Endothelial cell of umbilical vein (primary cell): ENCODE results near the gene SSC5D. TPM values are rescaled to one million over a fixed set of nuclear protein-coding genes. Genes with fewer than 3 reads are reported as not detected.

ENCODE experiments used
- BruUV-seq: library from RNA; stranded (reverse); fragments of 400-500 nt; replicated peaks from 2 replicates; lab custom pipeline; 2021; lab: Mats Ljungman, UMichigan
- CTCF ChIA-PET: fragments of 300-600, 350-600 bp; sonication (Branson Sonifier 250); formaldehyde crosslinking; loops from one replicate; lab custom pipeline; 2021; ENCODE audit warnings: antibody characterized with exemption, inconsistent platforms; lab: Charles Lee
- POLR2A ChIA-PET: fragments of 300-600, 350-600 bp; sonication (Branson Sonifier 250); formaldehyde crosslinking; loops from one replicate; lab custom pipeline; 2021; ENCODE audit warnings: antibody characterized with exemption, inconsistent platforms; lab: Charles Lee
- DNase-seq: peaks from one replicate; pipeline ENCODE4 v3.0.0-alpha.2; 2011; ENCODE audit warnings: low read depth, low spot score
- FAIRE-seq: peaks from 2 replicates; lab custom pipeline; 2011; peaks lifted over from hg19 to GRCh38; lab: Jason Lieb, UNC
- H2AFZ ChIP-seq: 2 replicates; pipeline ENCODE4 v1.6.0; 2012; ENCODE audit warnings: low read depth, low read length, control low read depth, inconsistent platforms
- H3K27ac ChIP-seq: 2 replicates; pipeline ENCODE4 v1.5.1; 2011; ENCODE audit warnings: low read depth, mild to moderate bottlenecking, control low read depth, low read length, moderate library complexity; ENCODE audit not compliant: insufficient read depth
- H3K27me3 ChIP-seq, 2 experiments: 2 replicates each; pipeline versions ENCODE4 v1.6.0 to v1.6.1; 2011; ENCODE audit warnings: low read length in 2 of 2, mixed read lengths in 1 of 2; ENCODE audit not compliant: control insufficient read depth in 2 of 2, insufficient read depth in 2 of 2
- H3K36me3 ChIP-seq, 2 experiments: 2 replicates in 1 of 2; 3 replicates in 1 of 2; pipeline ENCODE4 v1.5.1; 2011; ENCODE audit warnings: low read length in 2 of 2, mild to moderate bottlenecking in 1 of 2, moderate library complexity in 1 of 2; ENCODE audit not compliant: control insufficient read depth in 2 of 2, insufficient read depth in 2 of 2; ENCODE audit errors: extremely low read depth in 1 of 2
- H3K4me1 ChIP-seq: 3 replicates; pipeline ENCODE4 v1.5.1; 2011; ENCODE audit warnings: mild to moderate bottlenecking, low read length; ENCODE audit not compliant: control insufficient read depth, insufficient read depth; ENCODE audit errors: extremely low read depth
- H3K4me2 ChIP-seq: 2 replicates; pipeline ENCODE4 v1.6.1; 2011; ENCODE audit warnings: low read length, control low read depth, mixed read lengths; ENCODE audit not compliant: insufficient read depth
- H3K4me3 ChIP-seq, 3 experiments: fragments of 200-600 bp in 1 of 3; sonication (generic), shearing (Covaris generic) in 1 of 3; replicated peaks in 1 of 3; 2 replicates each; pipeline ENCODE4 v1.5.1; 2011 to 2016; ENCODE audit warnings: control low read depth in 3 of 3, low read length in 3 of 3, mild to moderate bottlenecking in 2 of 3, inconsistent platforms in 1 of 3, low read depth in 1 of 3, moderate library complexity in 1 of 3; ENCODE audit not compliant: insufficient read depth in 1 of 3
- H3K79me2 ChIP-seq: 2 replicates; pipeline ENCODE4 v1.6.0; 2012; ENCODE audit warnings: low read length, inconsistent platforms; ENCODE audit not compliant: control insufficient read depth, insufficient read depth
- H3K9ac ChIP-seq: replicated peaks from 2 replicates; pipeline ENCODE3; 2011; ENCODE audit warnings: low read length, control low read depth; ENCODE audit not compliant: insufficient read depth; ENCODE audit errors: extremely low read depth
- H3K9me1 ChIP-seq: replicated peaks from 3 replicates; pipeline ENCODE4 v1.6.0; 2011; ENCODE audit warnings: mild to moderate bottlenecking, low read length; ENCODE audit not compliant: control insufficient read depth, insufficient read depth; ENCODE audit errors: extremely low read depth
- H3K9me3 ChIP-seq: replicated peaks from 2 replicates; pipeline ENCODE4 v1.5.1; 2012; ENCODE audit warnings: low read length, inconsistent platforms; ENCODE audit not compliant: control insufficient read depth, insufficient read depth
- H4K20me1 ChIP-seq: replicated peaks from 2 replicates; pipeline ENCODE3; 2011; ENCODE audit warnings: mild to moderate bottlenecking, low read length; ENCODE audit not compliant: control insufficient read depth, insufficient read depth; ENCODE audit errors: extremely low read depth
- EZH2 ChIP-seq: IDR thresholded peaks from 2 replicates; pipeline ENCODE4 v1.6.1; 2012; ENCODE audit warnings: borderline replicate concordance, low read depth, mild to moderate bottlenecking, moderate library complexity, low read length, inconsistent platforms; ENCODE audit not compliant: severe bottlenecking
- FOS ChIP-seq: IDR thresholded peaks from 2 replicates; pipeline ENCODE4 v1.6.1; 2011; ENCODE audit warnings: mild to moderate bottlenecking, low read length, moderate library complexity, borderline replicate concordance; ENCODE audit not compliant: insufficient read depth
- GATA2 ChIP-seq: IDR thresholded peaks from 2 replicates; pipeline ENCODE4 v1.7.0; 2011; ENCODE audit warnings: low read depth, mild to moderate bottlenecking, moderate library complexity, mixed read lengths, low read length; ENCODE audit not compliant: insufficient read length, insufficient read depth
- JUN ChIP-seq: IDR thresholded peaks from 2 replicates; pipeline ENCODE4 v1.6.1; 2011; ENCODE audit warnings: borderline replicate concordance, low read depth; ENCODE audit not compliant: insufficient read length, insufficient read depth
- MAX ChIP-seq: IDR thresholded peaks from 2 replicates; pipeline ENCODE4 v1.6.1; 2011; ENCODE audit not compliant: insufficient read depth, insufficient read length
- MYC ChIP-seq: IDR thresholded peaks from one replicate; pipeline ENCODE4 v1.6.1; 2011; ENCODE audit warnings: mild to moderate bottlenecking, low read depth, low read length
- POLR2A ChIP-seq: IDR thresholded peaks from 2 replicates; pipeline ENCODE4 v1.6.1; 2012; ENCODE audit warnings: low read depth, mild to moderate bottlenecking, control low read depth, low read length
- POLR2AphosphoS5 ChIP-seq: IDR thresholded peaks from 2 replicates; pipeline ENCODE4 v1.6.1; 2012; ENCODE audit warnings: low read depth, mild to moderate bottlenecking, control low read depth, low read length, moderate library complexity; ENCODE audit not compliant: insufficient read depth
- dilution Hi-C: fragments of 300-500 bp; cut with MboI; formaldehyde crosslinking; loops from one replicate; pipeline ENCODE4 v1.15.0; 2019; ENCODE audit warnings: low sequenced_read_pairs; ENCODE audit not compliant: extremely low pct_ligation_motif_present
- intact Hi-C: fragments of 100-400 bp; cut with micrococcal nuclease; formaldehyde crosslinking; loops from one replicate; pipeline ENCODE4 v1.10.0; 2022
- polyA plus RNA-seq, 4 experiments: library from polyadenylated mRNA; depleted of rRNA in 3 of 4; stranded (reverse) in 3 of 4; unstranded in 1 of 4; fragments of >200 nt; gene quantifications; 2 replicates each; pipeline versions ENCODE4 v1.2.1 to v1.2.3, GENCODE V29; 2011 to 2012; ENCODE audit warnings: missing spikeins in 1 of 4
- total RNA-seq: library from RNA; stranded (reverse); gene quantifications from 2 replicates; pipeline ENCODE4 v1.2.3, GENCODE V29; 2021
- TF ChIP-seq, protein P1 (sequence below), 2 donors: IDR thresholded peaks; 1 replicate in 1 of 2; 2 replicates in 1 of 2; pipeline ENCODE4 v1.5.1; 2011; ENCODE audit warnings: low read length in 2 of 2, mild to moderate bottlenecking in 2 of 2, moderate library complexity in 2 of 2, control low read depth in 1 of 2, inconsistent platforms in 1 of 2, low read depth in 1 of 2; ENCODE audit not compliant: insufficient read depth in 1 of 2; ENCODE audit errors: extremely low read depth in 1 of 2

SSC5D gene
- total and polyA plus RNA-seq, 2 donors (not counting 3 experiments of a cell fraction or from before 2014, with no cell fraction given): 0.47 to 1.3 TPM

GRCh38 chr19:55454787-55455243, 33.4 kb upstream of the SSC5D start:
- Histone ChIP-seq H3K4me3 (no peak overlapping the region), H3K36me3 (peaks cover 0 to 3% of the 10 kb centered on the region in 2 experiments), H3K4me2 (no peak overlapping the region), H4K20me1 (no peaks in the 10 kb centered on the region), H3K79me2 (no peaks in the 10 kb centered on the region), H3K9me1 (no peaks in the 10 kb centered on the region), H3K4me1 (no peaks in the 10 kb centered on the region), H3K27ac (no peak overlapping the region), H3K27me3 (peaks cover 11 to 17% of the 10 kb centered on the region in 2 experiments), H3K9me3 (no peaks in the 10 kb centered on the region), H2AFZ (no peak overlapping the region), H3K9ac (no peak overlapping the region)
- dilution Hi-C loops (no loop called here), intact Hi-C loops (loop anchor here (1.0 kb wide), 1 partner anchor 314 kb away; no protein-coding TSS in a partner anchor)
- FAIRE-seq (peak; percentile 61), DNase-seq (peak; percentile 22)
- ChIA-PET POLR2A (no interaction called here), CTCF (interaction anchor here (1.0 to 1.8 kb wide), 2 partner anchors 36 to 314 kb away, joined by 3 to 27 read pairs; no protein-coding TSS in a partner anchor)
- no TSS peak for BruUV-seq
- TF ChIP-seq, protein P1, sequence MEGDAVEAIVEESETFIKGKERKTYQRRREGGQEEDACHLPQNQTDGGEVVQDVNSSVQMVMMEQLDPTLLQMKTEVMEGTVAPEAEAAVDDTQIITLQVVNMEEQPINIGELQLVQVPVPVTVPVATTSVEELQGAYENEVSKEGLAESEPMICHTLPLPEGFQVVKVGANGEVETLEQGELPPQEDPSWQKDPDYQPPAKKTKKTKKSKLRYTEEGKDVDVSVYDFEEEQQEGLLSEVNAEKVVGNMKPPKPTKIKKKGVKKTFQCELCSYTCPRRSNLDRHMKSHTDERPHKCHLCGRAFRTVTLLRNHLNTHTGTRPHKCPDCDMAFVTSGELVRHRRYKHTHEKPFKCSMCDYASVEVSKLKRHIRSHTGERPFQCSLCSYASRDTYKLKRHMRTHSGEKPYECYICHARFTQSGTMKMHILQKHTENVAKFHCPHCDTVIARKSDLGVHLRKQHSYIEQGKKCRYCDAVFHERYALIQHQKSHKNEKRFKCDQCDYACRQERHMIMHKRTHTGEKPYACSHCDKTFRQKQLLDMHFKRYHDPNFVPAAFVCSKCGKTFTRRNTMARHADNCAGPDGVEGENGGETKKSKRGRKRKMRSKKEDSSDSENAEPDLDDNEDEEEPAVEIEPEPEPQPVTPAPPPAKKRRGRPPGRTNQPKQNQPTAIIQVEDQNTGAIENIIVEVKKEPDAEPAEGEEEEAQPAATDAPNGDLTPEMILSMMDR (IDR thresholded peaks at IDR 0.05; ENCODE audit: extremely low read depth in 1 of 2, insufficient read depth in 1 of 2, low read depth in 1 of 2, low read length in 2 of 2): peak; percentile 71 to 81
- TF ChIP-seq FOS: no peak

DNA sequence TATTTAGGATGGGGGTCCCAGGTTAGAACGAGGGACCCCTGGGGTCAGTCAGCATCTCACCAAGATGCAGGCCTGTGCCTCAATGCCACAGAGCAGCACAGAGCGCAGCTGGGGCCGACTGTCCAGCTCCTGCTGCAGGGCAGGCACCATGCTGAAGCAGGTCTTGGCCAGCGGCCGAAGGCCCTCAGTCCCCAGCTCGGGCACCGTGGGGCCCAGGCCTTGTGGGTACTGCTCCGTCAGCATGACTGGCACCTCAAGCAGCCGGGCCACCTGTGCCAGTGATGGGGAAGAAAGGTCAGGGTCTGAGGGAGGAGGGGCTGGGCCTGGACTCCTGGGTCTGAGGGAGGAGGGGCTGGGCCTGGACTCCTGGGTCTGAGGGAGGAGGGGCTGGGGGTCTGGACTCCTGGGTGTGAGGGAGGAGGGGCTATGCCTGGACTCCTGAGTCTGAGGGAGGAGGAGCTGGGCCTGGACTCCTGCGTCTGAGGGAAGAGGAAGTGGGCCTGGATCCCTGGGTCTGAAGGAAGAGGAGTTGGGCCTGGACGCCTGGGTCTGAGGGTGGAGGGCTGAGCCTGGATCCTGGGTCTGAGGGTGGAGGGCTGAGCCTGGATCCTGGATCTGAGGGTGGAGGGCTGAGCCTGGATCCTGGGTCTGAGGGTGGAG, 32.5 kb upstream of the SSC5D start:
- no peak overlapping the region for H3K9ac ChIP-seq
- peaks cover 6 to 12% of the 10 kb centered on the region in 2 experiments for H3K27me3 ChIP-seq
- no peak overlapping the region for H3K27ac ChIP-seq
- dilution Hi-C loops (no loop called here), intact Hi-C loops (no loop called here)
- BruUV-seq: no TSS peak
- H3K4me1 ChIP-seq: peaks cover 5% of the 10 kb centered on the region
- H3K36me3 ChIP-seq: peaks cover 0 to 3% of the 10 kb centered on the region in 2 experiments
- TF ChIP-seq POLR2A (no peak), MAX (no peak), JUN (no peak), POLR2AphosphoS5 (no peak), EZH2 (no peak), MYC (no peak), GATA2 (no peak), FOS (no peak)
- TF ChIP-seq, protein P1 (IDR thresholded peaks at IDR 0.05; ENCODE audit: extremely low read depth in 1 of 2, insufficient read depth in 1 of 2, low read depth in 1 of 2, low read length in 2 of 2): no peak
- no peaks in the 10 kb centered on the region for H3K9me3 ChIP-seq
- H3K4me2 ChIP-seq: no peak overlapping the region
- H4K20me1 ChIP-seq: no peaks in the 10 kb centered on the region
- no peak overlapping the region for H2AFZ ChIP-seq
- FAIRE-seq: no peak
- H3K4me3 ChIP-seq: no peak overlapping the region
- DNase-seq: no peak
- CTCF ChIA-PET: no interaction called here
- POLR2A ChIA-PET: no interaction called here
- H3K79me2 ChIP-seq: no peaks in the 10 kb centered on the region
- no peaks in the 10 kb centered on the region for H3K9me1 ChIP-seq
